Spleen (tissue), 11 donors: ENCODE results near the gene SPEN. TPM values are rescaled to one million over a fixed set of nuclear protein-coding genes. Genes with fewer than 3 reads are reported as not detected.
A peak's percentile ranks its signal among the peaks of the same experiment; 100 is the strongest.

Experiments
- DNase-seq: peaks from one replicate; pipeline ENCODE4 v3.0.0-alpha.2; 2020
- H3K27ac ChIP-seq, 8 donors: fragments of 200-600 bp; sonication (generic) in 7 of 8; 1 replicate in 4 of 8; 2 replicates in 4 of 8; pipeline versions ENCODE4 v1.5.0 to v1.8.0; 2016 to 2021; ENCODE audit warnings: inconsistent platforms in 4 of 8, mild to moderate bottlenecking in 4 of 8, moderate library complexity in 1 of 8
- H3K27me3 ChIP-seq, 7 donors: fragments of 200-600 bp; sonication (generic) in 6 of 7; replicated peaks in 1 of 7; 1 replicate in 4 of 7; 2 replicates in 3 of 7; pipeline versions ENCODE4 v1.5.0 to v1.8.0; 2016 to 2021; ENCODE audit warnings: inconsistent platforms in 3 of 7, mild to moderate bottlenecking in 1 of 7
- H3K36me3 ChIP-seq, 6 donors: fragments of 200-600 bp; sonication (generic) in 5 of 6; 1 replicate in 4 of 6; 2 replicates in 2 of 6; pipeline versions ENCODE4 v1.5.0 to v1.8.0; 2016 to 2021; ENCODE audit warnings: inconsistent platforms in 2 of 6
- H3K4me1 ChIP-seq, 6 donors: fragments of 200-600 bp; sonication (generic) in 5 of 6; 1 replicate in 3 of 6; 2 replicates in 3 of 6; pipeline versions ENCODE4 v1.5.0 to v1.8.0; 2016 to 2021; ENCODE audit warnings: inconsistent platforms in 3 of 6
- H3K4me3 ChIP-seq, 8 donors: fragments of 200-600 bp; sonication (generic) in 7 of 8; 1 replicate in 4 of 8; 2 replicates in 4 of 8; pipeline versions ENCODE4 v1.5.0 to v1.8.0; 2016 to 2021; ENCODE audit warnings: inconsistent platforms in 4 of 8, mild to moderate bottlenecking in 4 of 8, moderate library complexity in 2 of 8
- H3K9me3 ChIP-seq, 8 donors: fragments of 200-600 bp; sonication (generic) in 7 of 8; 1 replicate in 4 of 8; 2 replicates in 4 of 8; pipeline versions ENCODE4 v1.5.0 to v1.8.0; 2016 to 2021; ENCODE audit warnings: inconsistent platforms in 4 of 8
- POLR2A ChIP-seq, 3 donors: fragments of 450-650 bp; IDR thresholded peaks; one replicate each; pipeline ENCODE4 v1.5.1; 2017; ENCODE audit warnings: antibody characterized with exemption in 3 of 3, mild to moderate bottlenecking in 1 of 3
- POLR2AphosphoS5 ChIP-seq, 3 donors: sonication (generic); formaldehyde crosslinking; IDR thresholded peaks; one replicate each; pipeline ENCODE4 v1.5.1; 2017; ENCODE audit warnings: antibody characterized with exemption in 3 of 3
- WGBS, 5 donors: extraction: QIAGEN DNeasy Blood & Tissue Kit in 3 of 5; methylation state at CpG; one replicate each; pipeline versions ENCODE4 v1.1.5 to v1.1.7; 2013 to 2018; 5-methylcytosine and 5-hydroxymethylcytosine counted together
- intact Hi-C: fragments of 100-400 bp; cut with DNase I; formaldehyde crosslinking; loops from one replicate; pipeline ENCODE4 v1.15.0; 2023; ENCODE audit warnings: low total_unique reads
- polyA plus RNA-seq, 3 donors: library from polyadenylated mRNA; stranded (reverse); fragments of 200-250 nt; gene quantifications; one replicate each; pipeline ENCODE4 v1.2.1, GENCODE V29; 2013
- total RNA-seq, 7 donors: library from RNA; depleted of rRNA in 3 of 7; stranded (reverse); fragments of >200 nt in 3 of 7; fragmentation: NEBNext Ultra II Directional in 4 of 7; extraction: Animal tissue kit (Norgen Biotek cat#: 25700) in 4 of 7; gene quantifications; one replicate each; pipeline versions ENCODE4 v1.1.0 to v1.2.1, GENCODE V29; 2016 to 2021
- TF ChIP-seq, protein P1 (sequence below), 11 experiments: fragments of 200-600 bp in 7 of 11; fragments of 450-650 bp in 4 of 11; sonication (generic) in 4 of 11; IDR thresholded peaks in 8 of 11; conservative IDR thresholded peaks in 3 of 11; 1 replicate in 7 of 11; 2 replicates in 4 of 11; pipeline versions ENCODE4 v1.4.0 to v1.8.0; 2016 to 2021; ENCODE audit warnings: antibody characterized with exemption in 11 of 11, inconsistent platforms in 4 of 11, mild to moderate bottlenecking in 1 of 11
- donor health status: healthy with polysubstance abuse.
- donor health status: DM: no; HTN: no; CAD: no; lungs with moderate emphysema.
- donor health status: DM: no; HTN: no; CAD: no.
- donor health status: Bipolar disorder and iron deficiency.
- donor health status: healthy.
- donor health status: DM: no; HTN: no; CAD: no.
- donor health status: DM: yes; HTN: yes; CAD: no.

The SPEN gene
- total and polyA plus RNA-seq, 10 donors = 8.0 to 75.9 (median 58.4) TPM

DNA sequence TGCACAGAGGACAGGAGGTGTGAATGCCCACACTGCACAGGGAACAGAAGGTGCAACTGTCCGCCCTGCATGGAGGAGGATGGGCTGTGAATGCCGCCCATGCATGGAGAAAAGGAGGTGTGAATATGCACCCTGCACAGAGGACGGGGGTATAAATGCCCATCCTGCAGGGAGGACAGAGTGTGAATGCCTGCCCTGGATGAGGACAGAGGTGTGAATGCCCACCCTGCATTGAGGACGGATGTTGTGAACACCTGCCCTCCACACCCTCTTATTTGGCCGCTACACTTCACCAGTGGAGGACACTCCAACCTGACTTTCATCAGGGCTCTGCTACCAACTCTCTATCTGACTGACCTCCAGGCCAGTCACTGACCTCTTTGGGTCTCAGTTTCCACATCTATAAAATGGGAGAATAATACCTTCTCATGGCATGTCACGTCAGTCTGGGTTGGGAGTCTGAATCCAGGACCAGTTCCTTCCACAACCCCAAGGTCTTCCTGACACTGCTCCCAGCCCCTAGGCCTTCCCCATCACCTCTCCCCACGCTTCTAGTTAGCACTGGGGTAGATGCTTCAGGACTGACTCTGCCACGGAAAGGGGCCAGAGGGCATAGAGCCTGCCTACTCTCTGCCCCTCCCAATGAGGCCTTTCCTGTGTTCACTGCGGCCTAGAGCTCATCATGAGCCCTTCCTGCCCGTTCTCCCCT, 100.0 kb downstream of the SPEN start:
- WGBS, 5 donors = 78 to 90% (median 79%) methylated on average over 9 to 10 of the region's 10 CpGs
- peak overlapping the region in 5 of 8 donors; percentile 81 to 91 (median 86) for H3K27ac ChIP-seq
- intact Hi-C loops = no loop called here

DNA sequence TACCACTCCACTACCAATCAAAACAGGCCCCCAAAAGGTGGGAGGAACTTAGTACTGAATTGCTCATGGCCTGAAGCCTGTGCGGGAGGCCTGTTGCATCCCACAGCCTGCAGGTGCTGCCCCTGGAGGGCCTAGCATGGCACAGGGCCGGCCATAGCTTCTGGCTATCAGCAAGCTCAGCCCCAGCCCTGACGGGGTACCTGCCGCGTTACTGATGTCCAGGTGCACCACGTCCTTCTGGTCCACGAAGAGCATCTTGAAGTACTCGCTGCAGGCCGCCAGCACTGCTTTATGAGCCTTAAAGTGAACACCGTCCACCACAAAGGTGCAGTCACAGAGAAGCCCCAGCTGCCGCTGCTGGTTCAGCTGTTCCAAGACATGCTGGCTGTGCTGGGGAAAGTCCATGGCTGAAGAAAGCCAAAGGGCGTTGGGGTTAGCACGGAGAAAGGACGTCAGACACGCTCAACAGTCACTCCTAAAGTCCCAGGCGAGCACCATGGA, 100.6 kb downstream of the SPEN start:
- peaks cover 43 to 71% (median 59%) of the 10 kb centered on the region in 6 donors for H3K4me1 ChIP-seq
- intact Hi-C loops = no loop called here
- peak in 1 of 3 donors; percentile 50 for TF ChIP-seq POLR2AphosphoS5 (IDR thresholded peaks at IDR 0.05)
- TF ChIP-seq, protein P1, sequence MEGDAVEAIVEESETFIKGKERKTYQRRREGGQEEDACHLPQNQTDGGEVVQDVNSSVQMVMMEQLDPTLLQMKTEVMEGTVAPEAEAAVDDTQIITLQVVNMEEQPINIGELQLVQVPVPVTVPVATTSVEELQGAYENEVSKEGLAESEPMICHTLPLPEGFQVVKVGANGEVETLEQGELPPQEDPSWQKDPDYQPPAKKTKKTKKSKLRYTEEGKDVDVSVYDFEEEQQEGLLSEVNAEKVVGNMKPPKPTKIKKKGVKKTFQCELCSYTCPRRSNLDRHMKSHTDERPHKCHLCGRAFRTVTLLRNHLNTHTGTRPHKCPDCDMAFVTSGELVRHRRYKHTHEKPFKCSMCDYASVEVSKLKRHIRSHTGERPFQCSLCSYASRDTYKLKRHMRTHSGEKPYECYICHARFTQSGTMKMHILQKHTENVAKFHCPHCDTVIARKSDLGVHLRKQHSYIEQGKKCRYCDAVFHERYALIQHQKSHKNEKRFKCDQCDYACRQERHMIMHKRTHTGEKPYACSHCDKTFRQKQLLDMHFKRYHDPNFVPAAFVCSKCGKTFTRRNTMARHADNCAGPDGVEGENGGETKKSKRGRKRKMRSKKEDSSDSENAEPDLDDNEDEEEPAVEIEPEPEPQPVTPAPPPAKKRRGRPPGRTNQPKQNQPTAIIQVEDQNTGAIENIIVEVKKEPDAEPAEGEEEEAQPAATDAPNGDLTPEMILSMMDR (IDR thresholded peaks at IDR 0.05 in 8 of 11, conservative IDR thresholded peaks at IDR 0.05 in 3 of 11) = no peak
- no peaks in the 10 kb centered on the region for H3K9me3 ChIP-seq
- peak overlapping the region; percentile 64 to 91 (median 85) for H3K27ac ChIP-seq
- no peak overlapping the region for H3K4me3 ChIP-seq
- H3K27me3 ChIP-seq = no peaks in the 10 kb centered on the region
- 78 to 90% (median 84%) methylated on average over 13 to 16 of the region's 16 CpGs for WGBS, 5 donors
- H3K36me3 ChIP-seq = peaks cover 3 to 63% (median 48%) of the 10 kb centered on the region in 6 donors
- DNase-seq = peak; percentile 74

More for the DNA sequence above, 100.0 kb downstream of the SPEN start:
- Histone ChIP-seq H3K4me3 (no peak overlapping the region), H3K36me3 (peaks cover 3 to 65% (median 54%) of the 10 kb centered on the region in 6 donors), H3K4me1 (peaks cover 38 to 67% (median 53%) of the 10 kb centered on the region in 6 donors), H3K27me3 (no peaks in the 10 kb centered on the region), H3K9me3 (no peaks in the 10 kb centered on the region)
- DNase-seq = no peak
- no peak for TF ChIP-seq POLR2AphosphoS5 (IDR thresholded peaks at IDR 0.05)
- no peak for TF ChIP-seq POLR2A (IDR thresholded peaks at IDR 0.05)
- TF ChIP-seq, protein P1 (IDR thresholded peaks at IDR 0.05 in 8 of 11, conservative IDR thresholded peaks at IDR 0.05 in 3 of 11) = no peak

DNA sequence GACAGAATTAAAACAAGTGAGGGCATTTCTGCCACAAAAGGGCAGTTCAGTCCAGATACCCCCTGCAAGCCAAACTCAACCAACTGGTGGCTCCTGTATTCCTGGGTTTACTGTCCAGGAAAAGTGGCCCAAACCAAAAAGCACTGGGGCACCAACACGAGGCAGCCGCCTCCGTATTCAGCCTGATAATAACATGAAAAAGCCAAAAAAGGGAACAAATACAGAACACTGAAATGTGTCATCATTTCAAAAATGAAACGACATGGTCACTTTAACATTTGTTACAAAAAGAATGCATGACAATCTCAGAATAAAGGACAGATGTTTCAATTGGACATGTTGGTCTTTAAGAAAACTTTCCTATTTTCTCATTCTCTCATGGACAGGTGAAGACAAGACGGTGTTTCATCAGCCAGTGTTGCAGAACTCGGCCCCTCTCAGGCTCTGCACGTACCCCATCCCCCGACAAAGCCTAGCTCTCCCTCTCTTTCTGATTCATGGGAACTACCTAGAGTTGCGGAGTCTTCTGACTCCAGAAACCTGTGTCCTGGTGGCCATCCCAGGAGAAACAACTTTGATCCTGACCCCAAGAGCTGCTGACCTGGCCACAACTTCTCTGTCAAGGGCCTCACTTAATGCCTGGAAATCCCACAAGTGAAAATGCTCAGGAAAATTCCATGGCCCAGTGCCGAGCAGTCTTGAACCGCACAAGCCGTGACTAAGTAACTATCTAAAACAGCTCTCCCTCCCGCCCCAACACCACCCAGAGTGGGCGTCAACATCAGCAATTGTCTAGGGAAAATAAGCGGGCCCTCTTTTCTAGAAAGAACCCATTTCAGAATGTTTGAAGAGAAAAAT, 101.3 kb downstream of the SPEN start:
- no peak for DNase-seq
- H3K4me3 ChIP-seq = peak overlapping the region in 2 of 8 donors; percentile 22 to 49
- no peak for TF ChIP-seq POLR2AphosphoS5 (IDR thresholded peaks at IDR 0.05)
- TF ChIP-seq, protein P1 (IDR thresholded peaks at IDR 0.05 in 8 of 11, conservative IDR thresholded peaks at IDR 0.05 in 3 of 11) = no peak
- no peak for TF ChIP-seq POLR2A (IDR thresholded peaks at IDR 0.05)
- no peaks in the 10 kb centered on the region for H3K9me3 ChIP-seq
- H3K4me1 ChIP-seq = peaks cover 50 to 77% (median 66%) of the 10 kb centered on the region in 6 donors
- WGBS, 5 donors = 49 to 63% (median 55%) methylated on average over 15 of the region's 15 CpGs
- no peaks in the 10 kb centered on the region for H3K27me3 ChIP-seq
- peaks cover 3 to 61% (median 42%) of the 10 kb centered on the region in 6 donors for H3K36me3 ChIP-seq
- peak overlapping the region; percentile 64 to 91 (median 85) for H3K27ac ChIP-seq
- intact Hi-C loops = no loop called here
